ENCODE measurements around the gene TFCP2L1.

TFCP2L1 gene

DNA sequence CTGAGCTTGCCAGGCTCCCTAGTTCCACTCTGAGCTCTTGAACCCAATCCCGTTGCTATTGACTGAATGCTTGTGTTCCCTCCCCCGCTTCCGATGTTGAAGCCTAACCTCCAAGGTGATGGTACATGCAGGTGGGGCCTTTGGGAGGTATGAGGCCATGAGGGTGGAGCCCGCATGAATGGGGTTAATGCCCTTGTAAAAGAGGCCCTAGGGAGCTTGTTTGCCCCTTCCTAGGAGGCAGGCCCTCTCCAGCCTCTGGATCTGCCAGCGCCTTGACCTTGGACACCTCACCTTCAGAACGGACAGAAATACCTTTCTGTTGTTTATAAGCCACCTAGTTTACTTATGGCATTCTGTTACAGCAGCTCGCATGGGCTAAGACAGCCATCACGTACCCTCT, 71.6 kb downstream of the TFCP2L1 start:
- no peak for DNase-seq

DNA sequence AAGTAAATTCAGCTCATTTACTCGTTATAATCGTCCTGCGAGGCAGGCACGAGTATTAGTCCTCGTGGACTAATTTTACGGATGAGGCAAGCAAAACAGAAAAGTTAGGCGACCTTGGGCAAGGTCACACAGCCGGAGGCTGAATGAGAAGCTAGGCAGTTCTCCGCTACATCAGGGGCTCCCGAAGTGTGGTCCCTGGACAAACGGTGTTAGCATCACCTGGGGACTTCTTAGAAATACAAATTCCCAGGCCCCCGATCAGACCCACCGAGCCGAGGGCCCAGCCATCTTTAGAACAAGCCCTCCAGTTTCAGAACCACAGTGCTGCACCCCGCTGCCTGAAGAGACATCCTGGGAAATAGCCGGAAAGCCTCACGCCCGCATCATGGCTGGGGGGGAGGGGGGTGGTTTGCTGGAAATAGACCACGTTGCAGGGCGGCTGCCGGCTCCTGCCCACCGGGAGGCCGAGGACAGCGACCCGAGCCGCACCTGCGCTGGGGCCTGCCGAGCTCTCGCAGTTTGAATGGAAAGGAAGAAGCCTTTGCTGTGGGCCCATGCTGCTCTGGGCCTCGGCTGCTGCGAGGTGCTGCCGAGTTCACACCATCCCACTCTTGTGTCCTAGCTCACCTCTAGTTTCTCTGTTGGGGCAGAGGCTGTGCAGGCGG, 72.2 kb downstream of the TFCP2L1 start:
- no peak for DNase-seq

DNA sequence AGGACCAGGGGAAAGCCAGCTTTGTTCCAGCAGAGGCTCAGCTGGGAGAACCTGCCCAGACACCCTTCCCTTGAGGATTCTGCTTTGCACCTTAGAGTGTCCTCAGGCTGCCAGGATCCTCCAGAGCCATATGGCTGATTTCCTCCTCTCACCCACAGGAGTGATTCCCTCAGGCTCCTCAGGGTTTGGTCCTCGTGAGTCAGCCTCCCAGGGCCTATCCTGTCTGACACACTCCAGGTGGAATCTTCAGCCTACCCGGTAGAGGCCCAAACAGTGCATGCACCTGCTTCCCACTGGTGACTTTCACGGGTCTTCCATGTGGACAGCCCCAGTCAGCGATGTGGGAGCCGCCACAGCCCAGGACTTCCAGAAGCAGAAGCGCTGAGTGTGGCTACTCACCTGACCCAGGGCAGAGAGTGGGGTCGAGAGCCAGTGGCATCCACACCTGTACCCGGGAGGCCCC, 73.3 kb downstream of the TFCP2L1 start:
- DNase-seq, result no peak

DNA sequence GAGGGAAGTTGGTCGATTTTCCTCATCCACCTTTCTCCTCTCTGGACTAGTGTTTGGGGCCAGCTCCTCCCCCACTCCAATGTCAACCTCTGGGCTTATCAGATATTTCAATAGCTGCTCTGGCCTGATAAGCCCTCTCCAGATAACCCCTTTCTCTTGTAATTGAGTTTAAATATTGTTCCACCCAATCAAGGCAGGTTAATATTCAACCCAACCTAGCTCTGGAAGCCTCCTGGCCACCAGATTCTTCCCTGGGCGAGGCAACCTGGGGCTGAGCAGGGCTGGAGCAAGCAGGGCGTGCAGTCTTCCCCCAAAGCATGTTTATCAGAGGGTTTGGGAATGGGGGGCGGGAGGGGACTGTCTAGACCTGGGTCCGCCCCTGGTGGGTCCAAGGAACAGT, 73.8 kb downstream of the TFCP2L1 start:
- DNase-seq, result no peak

DNA sequence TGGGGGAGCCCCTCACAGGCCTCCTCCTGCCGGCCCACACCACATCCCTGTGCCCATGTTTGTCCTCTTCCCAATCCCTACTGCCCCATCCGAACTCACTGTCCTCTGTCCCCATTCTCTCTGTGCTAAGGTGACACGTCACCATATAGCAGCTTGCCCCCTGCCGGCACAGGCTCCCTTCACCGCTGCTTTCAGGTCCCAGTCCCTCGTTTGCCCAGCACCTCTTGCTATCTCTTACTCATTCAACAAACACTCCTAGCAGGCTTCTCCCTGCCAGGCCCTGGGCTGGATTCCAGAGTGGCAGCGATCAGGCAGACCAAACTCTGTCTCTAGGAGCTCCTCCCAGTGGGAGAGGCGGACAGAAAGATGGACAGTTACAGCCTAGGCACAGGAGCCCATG, 74.3 kb downstream of the TFCP2L1 start:
- DNase-seq, result no peak

DNA sequence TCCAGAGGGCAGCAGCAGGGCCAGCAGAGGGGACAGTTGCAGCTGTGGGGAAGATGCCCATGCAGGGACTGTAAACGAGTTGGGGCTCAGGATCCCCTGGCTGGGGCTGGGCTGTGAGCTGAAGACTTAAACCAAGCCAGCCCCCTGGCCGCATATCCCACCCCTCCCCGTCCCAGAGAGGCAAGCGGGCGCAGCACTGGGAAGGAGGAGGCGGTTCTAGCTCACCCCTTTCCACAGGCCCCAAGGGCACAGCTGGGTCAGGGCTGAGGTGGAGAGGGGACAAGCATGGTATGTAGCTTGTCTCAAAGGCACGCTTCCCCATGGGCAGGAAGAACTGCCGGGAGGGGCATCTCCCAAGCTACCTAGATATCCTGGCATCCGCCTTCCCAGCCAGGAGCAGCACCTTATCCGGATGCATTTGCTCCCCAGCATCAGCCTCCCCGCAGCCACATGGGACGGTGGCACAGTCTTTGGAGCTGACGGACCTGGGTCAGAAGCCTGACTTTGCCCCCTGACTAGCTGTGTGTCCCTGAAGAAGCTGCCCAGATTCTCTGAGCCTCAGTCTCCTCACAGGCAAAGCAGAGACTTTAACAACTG, 75.9 kb downstream of the TFCP2L1 start:
- no peak for DNase-seq

DNA sequence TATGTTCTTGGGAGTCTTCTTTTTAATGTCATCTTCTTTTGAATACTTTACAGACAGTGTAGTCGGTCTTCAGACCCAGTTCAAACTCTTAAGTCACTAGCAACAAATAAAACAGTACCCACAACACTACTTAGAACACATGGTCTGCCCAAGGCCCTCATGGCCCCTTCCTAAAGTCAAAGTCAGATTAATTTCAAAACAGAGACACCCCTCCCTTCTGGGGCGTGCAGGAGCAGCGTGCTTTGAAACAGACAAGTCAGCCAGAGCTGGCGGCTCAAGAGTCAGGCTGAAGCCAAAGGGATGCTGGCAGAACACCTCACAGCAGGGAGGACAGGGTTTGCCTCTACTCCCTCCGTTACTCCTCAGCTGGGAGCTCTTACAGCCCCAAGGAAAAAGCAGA, 77.5 kb downstream of the TFCP2L1 start:
- DNase-seq, result no peak

DNA sequence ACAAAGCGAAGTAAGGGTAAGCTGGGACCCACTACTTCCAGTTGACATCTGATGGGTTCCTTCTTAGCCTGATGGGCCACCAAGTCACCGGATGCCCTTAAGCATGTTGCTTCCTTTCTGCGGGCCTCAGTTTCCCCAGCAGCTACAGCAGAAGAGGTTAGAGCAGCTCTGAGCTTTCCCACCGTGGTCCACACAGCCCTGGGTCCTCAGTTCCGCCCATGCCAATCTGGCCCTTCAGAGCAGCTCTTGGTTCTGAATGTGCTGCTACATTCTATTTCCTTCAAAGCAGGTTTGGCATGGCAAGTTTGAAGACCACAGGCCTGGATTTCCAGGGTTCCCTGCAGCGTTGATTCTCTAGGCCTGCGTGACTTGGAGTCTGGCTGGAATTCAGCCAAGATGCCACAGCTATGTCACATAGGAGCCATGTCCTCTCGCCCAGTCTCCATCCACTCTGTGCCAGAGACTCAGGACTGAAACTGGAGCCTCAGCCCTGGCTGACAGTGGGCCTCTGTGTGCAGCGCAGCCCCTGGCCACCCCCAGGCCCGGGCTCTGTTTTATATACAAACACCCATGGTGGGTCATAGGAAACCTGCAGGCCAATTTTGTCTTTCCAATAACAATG, 79.6 kb downstream of the TFCP2L1 start:
- no peak for DNase-seq

DNA sequence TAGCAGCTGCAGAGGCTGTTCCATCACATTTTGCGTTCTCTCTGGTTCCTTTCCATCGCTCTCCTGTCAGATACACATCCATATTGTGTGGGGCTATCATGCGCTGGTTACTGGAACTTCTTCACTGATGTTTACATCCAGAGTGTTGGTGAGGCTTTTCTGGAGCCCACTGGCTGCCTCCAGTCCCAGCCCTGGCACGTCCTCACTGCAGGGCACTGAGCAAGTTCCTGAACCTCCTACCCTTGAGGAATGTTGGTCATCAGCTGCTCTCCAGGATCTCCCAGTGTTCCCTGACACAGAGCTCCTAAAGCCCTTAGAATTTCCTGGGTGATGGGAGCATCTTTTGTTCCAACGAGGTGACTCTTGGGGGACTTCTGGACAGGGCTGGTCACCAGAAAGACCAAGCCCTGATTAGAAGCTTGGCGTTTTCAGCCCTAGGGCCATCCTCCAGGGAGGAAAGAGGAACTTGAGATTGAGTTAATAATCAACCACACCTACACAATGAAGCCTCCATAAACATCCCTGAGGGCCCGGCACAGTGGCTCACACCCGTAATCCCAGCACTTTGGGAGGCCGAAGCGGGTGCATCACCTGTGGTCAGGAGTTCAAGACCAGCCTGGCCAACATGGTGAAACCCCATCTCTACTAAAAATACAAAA, 81.3 kb downstream of the TFCP2L1 start:
- DNase-seq, result no peak

DNA sequence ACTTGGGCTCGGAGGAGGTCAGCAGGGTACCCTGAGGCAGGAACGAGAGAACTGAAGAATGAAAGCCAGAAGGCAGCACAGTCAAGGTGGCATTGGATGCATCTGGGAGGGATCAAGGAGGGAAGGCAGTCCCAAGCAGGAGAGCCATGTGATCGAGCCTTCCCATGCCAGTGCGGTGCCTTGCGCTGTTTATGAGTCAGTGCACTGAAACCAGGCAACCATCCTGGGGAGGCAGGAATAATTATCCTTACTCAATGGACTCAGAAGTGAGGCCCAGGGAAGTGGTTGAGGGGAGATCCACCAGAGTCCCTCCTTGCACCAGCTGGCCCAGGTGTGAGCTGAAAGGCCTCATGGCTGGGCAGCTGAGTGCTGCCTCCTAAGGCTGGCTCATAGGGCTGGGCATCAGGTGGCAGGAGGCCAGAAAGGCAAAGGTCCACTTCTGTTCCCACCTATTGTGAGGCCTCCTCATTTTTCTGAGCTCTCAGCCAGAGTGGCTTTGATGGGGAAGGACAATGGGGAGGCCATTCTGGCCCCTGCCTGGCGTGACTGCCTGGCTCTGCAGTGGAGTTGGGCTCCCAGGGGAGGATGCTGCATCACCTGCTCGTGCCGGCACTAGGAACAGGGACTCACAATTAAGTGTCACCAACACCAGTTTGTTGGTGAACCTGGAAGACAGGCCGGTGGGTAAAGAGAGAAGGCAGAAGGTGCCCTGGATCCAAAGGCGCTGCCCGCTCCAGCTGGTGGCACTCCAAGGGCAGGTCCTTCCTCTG, 82.3 kb downstream of the TFCP2L1 start:
- DNase-seq, result no peak

DNA sequence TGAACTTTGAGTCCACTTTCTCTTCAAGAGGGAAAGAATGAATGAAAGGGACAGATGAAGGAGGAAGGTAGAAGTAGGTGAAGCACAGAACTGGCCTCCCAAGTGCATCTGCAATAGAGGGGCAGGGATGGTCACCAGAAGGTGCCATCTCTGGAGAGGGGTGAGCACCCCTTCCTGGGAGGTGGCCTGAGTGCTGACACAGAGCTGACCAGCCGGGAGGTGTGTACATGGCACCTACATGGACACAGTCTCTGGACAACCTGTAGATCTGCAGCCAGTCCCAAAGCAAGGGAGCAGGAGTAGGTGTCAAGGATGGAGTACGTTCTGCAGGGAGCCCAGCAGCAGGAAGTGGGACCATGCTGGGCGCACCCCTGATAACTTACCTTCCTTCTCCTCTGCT, 83.2 kb downstream of the TFCP2L1 start:
- no peak for DNase-seq

DNA sequence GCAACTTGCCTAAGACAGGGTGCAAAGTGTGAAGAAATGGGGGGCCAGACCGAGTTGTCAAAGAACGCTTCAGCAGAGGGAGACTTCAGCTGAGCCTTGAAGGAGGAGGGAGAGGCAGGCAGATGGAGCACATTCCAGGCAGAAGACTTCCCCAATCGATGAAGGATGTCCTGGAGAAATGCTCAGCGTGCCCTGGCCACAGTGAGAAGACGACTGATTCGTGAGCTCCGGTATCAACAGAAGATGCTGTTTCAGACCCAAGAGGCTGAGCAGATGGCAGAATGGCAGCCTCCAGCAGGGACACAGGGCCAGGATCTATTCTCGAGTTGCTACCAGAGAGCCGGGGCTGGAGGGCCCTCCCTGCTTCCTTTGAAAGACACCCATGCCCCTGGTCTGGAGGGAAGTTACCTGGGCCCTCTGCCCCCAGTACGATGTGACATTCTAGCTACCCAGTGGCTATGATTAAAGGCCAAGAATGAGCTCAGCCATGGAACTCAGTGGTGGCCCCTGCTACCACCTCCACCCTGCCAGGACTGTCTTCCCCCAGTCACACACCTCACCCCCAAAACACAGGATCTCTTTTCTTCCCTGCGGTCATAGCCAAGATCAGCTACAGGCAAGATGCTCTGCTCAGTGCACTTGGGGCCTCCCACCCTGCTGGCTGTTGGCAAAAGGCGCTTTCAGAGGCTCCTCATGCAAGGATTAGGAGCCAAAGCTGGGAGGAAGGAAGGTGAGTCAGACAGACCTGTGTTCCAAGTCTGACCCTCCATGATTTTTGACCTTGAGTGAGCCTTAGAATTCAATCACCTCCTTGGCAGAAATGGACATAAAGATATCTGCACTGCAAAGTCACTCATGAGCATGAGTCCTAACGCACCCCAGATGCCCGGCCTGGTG, 84.3 kb downstream of the TFCP2L1 start:
- DNase-seq, result no peak

DNA sequence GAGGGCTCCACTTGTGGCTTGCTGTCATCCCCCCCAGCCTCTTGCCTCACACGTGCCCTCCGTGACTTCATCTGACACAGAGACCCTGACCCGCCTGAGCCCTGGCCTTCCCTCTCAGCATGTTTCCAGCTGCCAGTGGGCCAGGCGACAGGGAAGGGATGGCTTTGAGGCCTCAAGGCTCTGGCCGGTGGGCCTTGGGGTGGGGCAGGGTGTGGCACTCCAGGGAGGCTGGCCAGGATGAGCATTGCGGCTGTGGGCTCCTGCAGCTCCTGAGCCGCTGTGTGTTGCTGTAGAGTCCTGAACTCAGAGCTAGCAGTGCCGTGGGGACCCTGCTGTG, 85.0 kb downstream of the TFCP2L1 start:
- no peak for DNase-seq

DNA sequence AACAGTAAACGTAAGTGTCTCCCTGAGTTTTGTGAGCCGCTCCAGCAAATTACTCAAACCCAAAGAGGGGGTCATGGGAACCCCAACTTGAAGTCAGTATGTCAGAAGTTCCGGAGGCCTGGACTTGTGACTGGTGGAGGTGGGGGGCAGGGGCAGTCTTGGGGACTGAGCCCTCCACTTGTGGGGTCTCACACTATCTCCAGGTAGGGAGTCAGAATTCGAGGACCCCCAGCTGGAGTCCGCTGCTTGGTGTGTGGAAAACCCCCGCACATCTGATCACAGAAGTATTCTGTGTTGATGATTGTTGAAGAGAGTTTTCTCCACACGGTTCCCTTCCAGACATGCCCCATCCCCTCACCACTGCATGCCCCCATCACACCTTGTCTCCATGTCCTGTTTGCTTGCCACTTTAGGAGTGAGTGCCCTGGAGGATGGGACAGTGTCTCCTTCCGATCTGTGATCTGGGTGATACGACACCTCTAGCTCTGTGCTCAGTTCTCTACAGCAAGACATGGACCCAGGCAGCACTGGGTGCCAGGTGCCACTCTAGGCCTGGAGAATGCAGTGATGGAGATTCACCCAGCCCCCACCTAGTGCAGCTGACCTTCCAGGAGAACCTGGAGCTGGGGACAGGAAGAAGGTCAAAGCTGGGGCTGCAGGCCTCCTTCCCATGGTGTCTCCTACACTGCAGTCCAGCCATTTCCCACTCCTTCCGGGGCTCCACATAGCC, 85.6 kb downstream of the TFCP2L1 start:
- DNase-seq, result no peak

DNA sequence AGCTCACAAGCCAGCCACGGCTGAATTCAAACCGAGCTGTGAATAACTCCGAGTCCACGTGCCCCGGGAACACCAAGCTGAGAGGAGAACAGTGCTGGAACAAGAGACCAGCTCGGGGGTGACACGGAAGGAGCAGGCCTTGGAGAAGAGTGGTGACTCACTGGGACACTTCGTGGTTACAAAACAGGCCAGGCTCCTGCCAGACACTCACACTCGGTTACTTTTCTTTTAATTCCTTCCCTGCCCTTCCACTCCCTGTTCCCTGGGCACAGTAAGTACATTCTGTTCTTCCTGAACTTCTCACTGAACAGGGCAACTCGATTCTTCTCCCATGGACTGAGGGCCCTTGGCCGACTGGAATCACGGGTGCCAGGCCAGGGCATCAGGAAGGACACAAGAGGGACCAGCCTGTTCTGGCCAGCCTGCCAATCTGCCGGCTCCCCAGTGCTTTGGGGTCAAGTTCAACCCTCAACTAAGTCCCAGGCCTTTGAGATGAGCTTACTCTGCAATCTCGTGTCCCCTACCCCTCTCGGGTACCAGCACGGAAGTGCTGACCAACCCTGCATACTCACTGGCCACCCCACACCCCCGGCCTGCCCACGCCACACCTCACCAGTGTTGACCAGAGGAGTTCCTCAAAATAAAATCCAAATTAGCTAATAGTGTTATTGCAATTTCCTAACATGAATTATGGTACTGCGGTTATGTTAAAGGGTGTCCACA, 87.5 kb downstream of the TFCP2L1 start:
- no peak for DNase-seq

DNA sequence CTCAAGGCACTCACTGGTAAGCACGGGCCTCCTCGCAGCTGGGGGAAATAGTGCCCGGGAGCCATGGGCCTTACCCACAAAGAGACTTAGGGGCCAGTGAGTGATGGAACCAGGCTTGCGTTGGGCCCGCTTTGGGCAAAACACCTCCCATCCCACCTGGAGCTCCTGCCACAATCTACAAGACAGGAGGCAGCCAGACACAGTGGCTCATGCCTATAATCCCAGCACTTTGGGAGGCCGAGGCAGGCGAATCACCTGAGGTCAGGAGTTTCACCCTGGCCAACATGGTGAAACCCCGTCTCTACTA, 88.2 kb downstream of the TFCP2L1 start:
- no peak for DNase-seq

DNA sequence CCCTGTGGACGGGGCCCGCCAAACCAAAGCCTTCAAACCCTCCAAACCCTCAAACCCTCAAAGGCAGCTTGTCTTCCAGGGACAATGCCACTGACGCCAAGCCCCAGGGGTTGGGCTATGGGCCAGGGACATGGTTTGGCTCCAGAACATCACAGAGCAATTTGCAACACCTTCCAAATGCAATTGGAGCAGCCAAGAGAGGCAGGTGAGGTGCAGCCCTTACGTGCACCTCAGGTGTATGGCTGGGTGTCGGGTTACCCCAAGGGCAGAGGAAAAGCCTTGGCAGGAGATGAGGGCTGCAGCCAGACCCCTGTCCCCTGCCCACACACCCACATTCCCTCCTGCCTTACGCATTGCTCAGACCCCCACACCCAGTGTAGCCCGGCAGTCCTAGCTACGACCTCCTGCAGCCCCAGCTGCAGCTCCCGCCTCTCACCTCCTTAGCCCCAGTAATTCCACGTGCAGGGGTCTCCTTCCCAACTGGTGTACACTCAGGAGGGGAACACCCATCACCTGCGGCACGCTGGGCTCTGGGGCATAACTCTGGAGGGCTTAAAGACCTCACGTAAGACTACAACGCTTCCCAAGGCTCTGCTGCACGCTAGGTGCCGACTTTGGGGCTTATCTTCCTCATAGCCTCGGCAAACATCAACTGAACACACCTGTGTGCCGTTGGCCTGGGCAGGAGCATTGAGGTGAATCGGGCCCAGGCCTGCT, 88.7 kb downstream of the TFCP2L1 start:
- DNase-seq, result no peak

DNA sequence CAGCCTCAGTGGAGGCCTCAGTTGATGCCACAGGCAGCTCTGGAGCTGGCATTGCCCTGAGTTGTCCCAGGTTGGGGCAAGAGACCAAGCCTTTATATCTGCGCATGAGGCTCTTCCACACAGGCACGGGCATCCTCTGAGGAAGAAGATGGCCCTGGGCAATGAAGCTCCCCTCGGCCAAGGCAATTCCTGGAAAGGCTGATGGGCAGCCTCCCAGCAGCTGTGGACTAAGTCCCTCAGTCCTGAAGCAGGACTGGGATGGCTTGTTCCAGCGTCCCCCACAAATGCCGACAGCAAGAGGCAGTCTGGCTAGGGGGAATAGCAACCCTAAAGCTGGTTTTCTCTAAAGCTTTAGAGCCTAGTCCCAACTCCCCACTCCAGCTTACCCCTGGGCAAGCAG, 90.0 kb downstream of the TFCP2L1 start:
- DNase-seq, result no peak

DNA sequence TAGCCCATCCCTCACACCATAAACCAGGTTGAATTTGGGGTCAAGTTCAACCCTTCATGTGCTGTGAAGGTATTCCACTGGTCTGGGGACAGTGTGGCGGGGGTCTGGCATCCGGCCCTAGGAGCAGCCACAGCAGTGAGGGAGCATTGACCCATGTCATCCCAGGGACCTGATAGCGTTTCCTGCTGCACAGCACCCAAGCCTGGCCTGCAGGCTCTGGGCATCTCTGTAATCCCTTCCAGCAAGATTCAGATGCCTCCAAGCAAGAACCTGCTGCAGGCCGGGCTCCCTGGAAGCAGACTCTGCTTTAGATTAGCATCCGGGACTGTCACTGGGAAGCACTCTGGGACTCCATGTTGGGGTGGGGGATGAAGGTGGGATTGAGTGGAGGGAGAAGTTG, 90.4 kb downstream of the TFCP2L1 start:
- DNase-seq, result no peak

DNA sequence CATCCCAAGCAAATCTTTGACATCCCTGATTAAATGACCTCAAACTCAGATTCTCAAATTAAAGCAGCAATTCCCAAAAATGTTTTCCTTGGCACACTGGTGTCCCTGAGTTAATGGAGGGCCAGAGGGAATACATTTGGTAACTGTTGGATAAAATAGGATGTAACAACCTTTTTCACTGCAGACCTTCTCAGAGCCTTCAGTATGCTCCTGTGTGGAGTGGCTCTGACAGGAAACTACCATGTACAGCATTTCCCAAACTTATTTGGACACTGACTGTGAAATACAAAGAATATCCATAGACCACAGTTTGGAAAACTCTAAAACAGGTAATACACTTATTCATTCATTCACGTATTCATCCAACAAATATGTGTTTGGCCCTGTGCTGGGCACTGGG, 91.8 kb downstream of the TFCP2L1 start:
- no peak for DNase-seq

Data from activated T-cell treated with anti-CD3 and anti-CD28 coated beads, Interleukin-2, amount 50 U/mL, for 48 hours (primary cell).